Activated T-cell treated with anti-CD3 and anti-CD28 coated beads, Interleukin-2, amount 50 U/mL, for 24 hours (primary cell): ENCODE measurements around the gene OR4E1.
"Not testable (repeated sequence)": the region's sequence is repeated elsewhere in the genome, so short reads cannot be mapped to it uniquely, and the experiment has no call there.

Source experiments
- DNase-seq: peaks from one replicate; pipeline ENCODE4 v3.0.0-alpha.2; 2020
- H3K27ac Mint-ChIP-seq: 2 replicates; pipeline ENCODE4 v1.8.0; 2020; ENCODE audit warnings: mild to moderate bottlenecking, mixed read lengths
- H3K27me3 Mint-ChIP-seq: 2 replicates; pipeline ENCODE4 v1.8.0; 2020; ENCODE audit warnings: mixed read lengths
- H3K36me3 Mint-ChIP-seq: 2 replicates; pipeline ENCODE4 v1.8.0; 2020; ENCODE audit warnings: low read depth, mixed read lengths
- H3K4me1 Mint-ChIP-seq: 2 replicates; pipeline ENCODE4 v1.8.0; 2020; ENCODE audit warnings: low read depth, mixed read lengths
- H3K4me3 Mint-ChIP-seq: 2 replicates; pipeline ENCODE4 v1.8.0; 2020; ENCODE audit warnings: mild to moderate bottlenecking, moderate library complexity, mixed read lengths
- H3K9me3 Mint-ChIP-seq: 2 replicates; pipeline ENCODE4 v1.8.0; 2020; ENCODE audit warnings: mixed read lengths

The OR4E1 gene

GRCh38 chr14:21673718-21674117 is at the start of gene OR4E1:
Gene OR4E1, minus strand, starts transcription at chr14:21673818. Its CDS starts 2,883 bp downstream, at chr14:21670935.
- no peak for DNase-seq
- Mint-ChIP-seq H3K9me3 (peaks cover 14% of the 10 kb centered on the region), H3K36me3 (no peaks in the 10 kb centered on the region), H3K4me1 (no peaks in the 10 kb centered on the region), H3K27me3 (peaks cover 46% of the 10 kb centered on the region), H3K27ac (no peak within 1 kb of the TSS), H3K4me3 (no peak within 1 kb of the TSS)

- H3K4me1 Mint-ChIP-seq: peaks cover 3% of the 10 kb centered on the region
- no peaks in the 10 kb centered on the region for H3K9me3 Mint-ChIP-seq
- peaks cover 47% of the 10 kb centered on the region for H3K27me3 Mint-ChIP-seq
- no peak overlapping the region for H3K4me3 Mint-ChIP-seq
- DNase-seq: no peak
- no peaks in the 10 kb centered on the region for H3K36me3 Mint-ChIP-seq
- no peak overlapping the region for H3K27ac Mint-ChIP-seq
Observed at GRCh38 chr14:21721504-21721903, 47.9 kb upstream of the OR4E1 start.

GRCh38 chr14:21719841-21720240 is 46.2 kb upstream of the OR4E1 start:
- no peak for DNase-seq
- Mint-ChIP-seq H3K4me3 (no peak overlapping the region), H3K9me3 (no peaks in the 10 kb centered on the region), H3K4me1 (peaks cover 3% of the 10 kb centered on the region), H3K27me3 (peaks cover 49% of the 10 kb centered on the region), H3K36me3 (no peaks in the 10 kb centered on the region), H3K27ac (no peak overlapping the region)

GRCh38 chr14:21714318-21714929 is 40.8 kb upstream of the OR4E1 start:
- no peak for DNase-seq
- Mint-ChIP-seq H3K9me3 (no peaks in the 10 kb centered on the region), H3K27me3 (peaks cover 36% of the 10 kb centered on the region), H3K4me3 (peak overlapping the region; percentile 50), H3K4me1 (peaks cover 3% of the 10 kb centered on the region), H3K36me3 (no peaks in the 10 kb centered on the region), H3K27ac (peak overlapping the region; percentile 36)

GRCh38 chr14:21712036-21712435 is 38.4 kb upstream of the OR4E1 start:
- H3K9me3 Mint-ChIP-seq: peaks cover 5% of the 10 kb centered on the region
- peaks cover 3% of the 10 kb centered on the region for H3K4me1 Mint-ChIP-seq
- peak overlapping the region; percentile 56 for H3K4me3 Mint-ChIP-seq
- no peak for DNase-seq
- no peaks in the 10 kb centered on the region for H3K36me3 Mint-ChIP-seq
- H3K27ac Mint-ChIP-seq: peak overlapping the region; percentile 7
- H3K27me3 Mint-ChIP-seq: peaks cover 29% of the 10 kb centered on the region

- Mint-ChIP-seq H3K36me3 (no peaks in the 10 kb centered on the region), H3K9me3 (peaks cover 5% of the 10 kb centered on the region), H3K27me3 (peaks cover 29% of the 10 kb centered on the region), H3K4me3 (peak overlapping the region; percentile 56), H3K4me1 (peaks cover 3% of the 10 kb centered on the region), H3K27ac (no peak overlapping the region)
- no peak for DNase-seq
Observed at GRCh38 chr14:21711360-21711961, 37.8 kb upstream of the OR4E1 start.

GRCh38 chr14:21704338-21704737 is 30.7 kb upstream of the OR4E1 start:
- H3K4me1 Mint-ChIP-seq: peaks cover 22% of the 10 kb centered on the region
- H3K36me3 Mint-ChIP-seq: no peaks in the 10 kb centered on the region
- peak overlapping the region; percentile 42 for H3K27ac Mint-ChIP-seq

GRCh38 chr14:21703357-21704326 is 30.0 kb upstream of the OR4E1 start:
- H3K27me3 Mint-ChIP-seq: peaks cover 26% of the 10 kb centered on the region
- peak overlapping the region; percentile 42 for H3K27ac Mint-ChIP-seq
- H3K4me1 Mint-ChIP-seq: peaks cover 22% of the 10 kb centered on the region
- no peak overlapping the region for H3K4me3 Mint-ChIP-seq
- DNase-seq: no peak
- no peaks in the 10 kb centered on the region for H3K36me3 Mint-ChIP-seq
- H3K9me3 Mint-ChIP-seq: no peaks in the 10 kb centered on the region

More at GRCh38 chr14:21704338-21704737, 30.7 kb upstream of the OR4E1 start:
- H3K4me3 Mint-ChIP-seq: no peak overlapping the region
- no peak for DNase-seq
- H3K27me3 Mint-ChIP-seq: peaks cover 21% of the 10 kb centered on the region
- H3K9me3 Mint-ChIP-seq: peaks cover 5% of the 10 kb centered on the region

- peaks cover 19% of the 10 kb centered on the region for H3K27me3 Mint-ChIP-seq
- no peak overlapping the region for H3K27ac Mint-ChIP-seq
- no peaks in the 10 kb centered on the region for H3K36me3 Mint-ChIP-seq
- DNase-seq: no peak
- peaks cover 22% of the 10 kb centered on the region for H3K4me1 Mint-ChIP-seq
- no peak overlapping the region for H3K4me3 Mint-ChIP-seq
- H3K9me3 Mint-ChIP-seq: no peaks in the 10 kb centered on the region
Observed at GRCh38 chr14:21702316-21702715, 28.7 kb upstream of the OR4E1 start.

GRCh38 chr14:21699551-21699950 is 25.9 kb upstream of the OR4E1 start:
- Mint-ChIP-seq H3K9me3 (no peaks in the 10 kb centered on the region), H3K4me3 (no peak overlapping the region), H3K4me1 (peaks cover 14% of the 10 kb centered on the region), H3K27me3 (peaks cover 18% of the 10 kb centered on the region), H3K27ac (no peak overlapping the region), H3K36me3 (no peaks in the 10 kb centered on the region)
- DNase-seq: no peak

- not testable (repeated sequence) for H3K27ac Mint-ChIP-seq, H3K9me3 Mint-ChIP-seq, DNase-seq, H3K4me1 Mint-ChIP-seq, H3K4me3 Mint-ChIP-seq, H3K36me3 Mint-ChIP-seq
- H3K27me3 Mint-ChIP-seq: peaks cover 18% of the 10 kb centered on the region
Observed at GRCh38 chr14:21698538-21698937, 24.9 kb upstream of the OR4E1 start.

- H3K27ac Mint-ChIP-seq: not testable (repeated sequence)
Observed at GRCh38 chr14:21697662-21698061, 24.0 kb upstream of the OR4E1 start.

GRCh38 chr14:21694425-21694824 is 20.8 kb upstream of the OR4E1 start:
- H3K27me3 Mint-ChIP-seq: peaks cover 39% of the 10 kb centered on the region
- H3K4me3 Mint-ChIP-seq: no peak overlapping the region
- no peak for DNase-seq
- no peak overlapping the region for H3K27ac Mint-ChIP-seq
- no peaks in the 10 kb centered on the region for H3K4me1 Mint-ChIP-seq
- no peaks in the 10 kb centered on the region for H3K9me3 Mint-ChIP-seq
- H3K36me3 Mint-ChIP-seq: no peaks in the 10 kb centered on the region

More at GRCh38 chr14:21697662-21698061, 24.0 kb upstream of the OR4E1 start:
- not testable (repeated sequence) for H3K4me3 Mint-ChIP-seq, H3K36me3 Mint-ChIP-seq, H3K4me1 Mint-ChIP-seq, H3K9me3 Mint-ChIP-seq, DNase-seq
- H3K27me3 Mint-ChIP-seq: peaks cover 19% of the 10 kb centered on the region

- Mint-ChIP-seq H3K9me3 (no peaks in the 10 kb centered on the region), H3K27ac (no peak overlapping the region), H3K4me3 (no peak overlapping the region), H3K4me1 (no peaks in the 10 kb centered on the region), H3K36me3 (no peaks in the 10 kb centered on the region), H3K27me3 (peaks cover 45% of the 10 kb centered on the region)
- DNase-seq: no peak
Observed at GRCh38 chr14:21686468-21686867, 12.8 kb upstream of the OR4E1 start.
